NCI-H526 treated with DMSO at 0.1 percent for 48 hours (cell line): ENCODE measurements around the gene TBX4.
"Not testable (repeated sequence)": the region's sequence is repeated elsewhere in the genome, so short reads cannot be mapped to it uniquely, and the experiment has no call there.

Experiments used
- DNase-seq: peaks from one replicate; lab custom pipeline; 2025; lab: John Stamatoyannopoulos, UW

Gene TBX4

GRCh38 chr17:61498042-61498994 is 46.1 kb downstream of the TBX4 start:
- DNase-seq, result no peak

DNA sequence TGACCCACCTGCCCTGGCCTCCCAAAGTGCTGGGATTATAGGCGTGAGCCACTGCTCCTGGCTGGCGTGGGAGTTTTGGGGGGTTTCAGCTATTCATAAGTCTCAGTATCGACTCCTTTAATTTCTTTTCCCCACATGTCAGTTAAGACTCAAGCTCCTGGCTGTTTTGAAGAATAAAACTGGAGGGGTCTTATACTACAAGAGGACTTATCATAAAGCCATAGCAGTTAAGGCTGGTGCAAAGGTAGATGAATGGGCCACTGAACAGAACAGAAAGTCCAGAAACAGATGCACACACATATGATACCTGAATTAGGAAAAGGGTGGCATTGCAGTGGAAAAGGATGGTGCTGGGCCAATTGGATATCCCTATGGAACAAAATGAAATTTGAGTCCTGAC is 47.4 kb downstream of the TBX4 start:
- DNase-seq, result no peak

DNA sequence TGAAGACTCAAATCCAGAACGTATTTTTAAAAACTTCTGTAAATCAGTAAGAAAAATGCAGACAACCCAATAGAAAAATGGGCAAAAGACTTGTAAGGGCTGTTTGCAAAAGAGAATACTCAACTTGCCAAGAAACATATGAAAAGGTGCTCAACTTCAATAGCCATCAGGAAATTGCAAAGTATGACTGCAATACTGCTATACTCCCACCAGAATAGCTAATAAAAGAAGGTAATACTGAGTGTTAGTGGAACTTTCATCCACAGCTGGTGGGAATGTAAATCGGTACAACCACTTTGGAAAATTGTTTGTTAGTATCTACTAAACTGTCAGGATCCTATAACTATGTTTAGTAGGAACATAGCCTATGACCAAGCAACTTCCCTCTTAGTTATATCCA is 48.1 kb downstream of the TBX4 start:
- DNase-seq, result no peak

DNA sequence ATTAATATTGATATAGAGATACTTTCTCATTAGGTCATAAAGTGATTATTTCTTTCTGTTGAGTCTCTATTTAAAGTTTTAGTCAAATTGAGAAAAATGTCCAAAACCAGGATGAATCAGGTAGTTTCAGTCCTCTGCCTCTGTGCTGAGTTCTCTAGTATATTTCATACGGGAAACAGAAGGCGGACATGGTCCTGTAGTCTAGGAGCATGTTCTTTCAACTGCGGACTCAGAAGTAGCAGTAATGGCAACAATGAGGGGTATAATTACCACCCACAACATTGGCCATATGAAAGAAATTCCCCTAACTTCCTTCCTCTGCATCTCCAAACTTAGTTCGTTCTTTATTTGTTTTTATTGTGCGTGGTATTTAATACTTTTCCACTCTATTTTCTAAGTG is 50.1 kb downstream of the TBX4 start:
- DNase-seq, result no peak

- no peak for DNase-seq
Observed at GRCh38 chr17:61503961-61504360, 51.7 kb downstream of the TBX4 start.

GRCh38 chr17:61504697-61505096 is 52.5 kb downstream of the TBX4 start:
- DNase-seq, result no peak

DNA sequence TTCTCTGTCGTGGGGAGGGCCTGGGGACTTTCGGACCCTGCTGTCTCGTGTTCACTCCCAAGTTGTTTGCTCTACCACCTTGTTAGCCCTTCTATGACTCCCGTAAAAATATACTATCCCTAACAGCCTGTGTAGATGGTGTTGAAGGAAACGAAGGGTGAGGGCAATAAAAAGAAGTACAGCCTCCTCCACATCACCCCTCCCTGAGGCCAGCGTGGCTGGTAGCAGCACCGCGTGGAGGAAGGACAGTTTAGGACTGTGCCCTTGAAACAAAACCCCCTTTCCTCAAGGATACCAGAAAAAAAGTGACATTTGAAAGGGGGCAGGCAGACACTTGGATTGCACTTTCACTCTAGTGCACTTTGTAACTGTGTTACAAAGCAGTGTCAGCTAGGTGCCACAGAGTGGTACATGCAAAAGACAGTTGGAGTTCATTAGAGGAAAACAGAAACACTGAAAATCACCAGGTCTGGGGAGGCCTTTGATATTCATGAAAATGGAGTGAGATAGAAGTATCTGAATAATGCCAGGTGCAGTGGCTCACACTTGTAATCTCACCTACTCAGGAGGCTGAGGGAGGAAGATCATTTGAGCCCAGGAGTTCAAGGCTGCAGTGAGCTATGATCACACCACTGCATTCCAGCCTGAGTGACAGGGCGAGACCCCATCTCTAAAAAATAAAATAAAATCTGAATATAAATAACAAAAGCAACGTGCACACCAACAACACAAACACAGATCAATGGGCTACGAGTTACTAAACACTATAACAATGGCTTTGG is 53.8 kb downstream of the TBX4 start:
- no peak for DNase-seq

DNA sequence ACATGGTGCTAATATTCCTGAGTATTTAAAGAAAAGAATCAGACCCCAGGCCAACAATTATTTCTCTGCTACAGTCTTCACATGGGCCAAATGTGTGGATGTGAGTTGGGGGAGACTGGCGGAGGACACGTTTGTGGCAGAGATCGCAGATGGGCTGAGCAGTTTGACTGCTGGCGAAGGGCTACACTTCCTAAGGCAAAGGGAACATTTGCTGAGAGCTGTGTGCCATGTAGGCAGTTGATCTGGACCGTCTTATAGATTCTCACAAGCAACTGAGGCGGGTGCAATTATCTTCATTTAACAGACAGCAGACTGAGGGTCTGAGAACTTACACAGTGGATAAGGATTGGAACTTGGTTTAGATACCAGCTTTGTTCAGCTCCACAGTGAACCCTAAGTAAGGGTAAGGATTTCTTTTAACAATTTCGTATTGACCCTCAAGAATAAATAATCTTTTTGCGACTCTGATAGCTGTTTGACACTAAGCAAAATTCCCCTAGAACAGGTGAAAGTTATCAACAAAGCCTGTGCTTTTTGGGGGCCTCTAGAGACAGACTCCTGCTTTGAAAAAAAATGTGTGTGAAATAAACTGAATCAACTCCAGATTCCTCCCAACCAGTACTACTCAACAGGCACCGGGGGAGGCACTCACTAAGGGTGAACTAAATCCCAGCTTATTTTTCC is 55.3 kb downstream of the TBX4 start:
- DNase-seq, result no peak

GRCh38 chr17:61508912-61509311 is 56.7 kb downstream of the TBX4 start:
- DNase-seq, result no peak

- DNase-seq, result not testable (repeated sequence)
Observed at GRCh38 chr17:61509454-61509853, 57.2 kb downstream of the TBX4 start.

GRCh38 chr17:61510237-61510636 is 58.0 kb downstream of the TBX4 start:
- DNase-seq, result no peak

- no peak for DNase-seq
Observed at GRCh38 chr17:61510991-61511390, 58.8 kb downstream of the TBX4 start.

DNA sequence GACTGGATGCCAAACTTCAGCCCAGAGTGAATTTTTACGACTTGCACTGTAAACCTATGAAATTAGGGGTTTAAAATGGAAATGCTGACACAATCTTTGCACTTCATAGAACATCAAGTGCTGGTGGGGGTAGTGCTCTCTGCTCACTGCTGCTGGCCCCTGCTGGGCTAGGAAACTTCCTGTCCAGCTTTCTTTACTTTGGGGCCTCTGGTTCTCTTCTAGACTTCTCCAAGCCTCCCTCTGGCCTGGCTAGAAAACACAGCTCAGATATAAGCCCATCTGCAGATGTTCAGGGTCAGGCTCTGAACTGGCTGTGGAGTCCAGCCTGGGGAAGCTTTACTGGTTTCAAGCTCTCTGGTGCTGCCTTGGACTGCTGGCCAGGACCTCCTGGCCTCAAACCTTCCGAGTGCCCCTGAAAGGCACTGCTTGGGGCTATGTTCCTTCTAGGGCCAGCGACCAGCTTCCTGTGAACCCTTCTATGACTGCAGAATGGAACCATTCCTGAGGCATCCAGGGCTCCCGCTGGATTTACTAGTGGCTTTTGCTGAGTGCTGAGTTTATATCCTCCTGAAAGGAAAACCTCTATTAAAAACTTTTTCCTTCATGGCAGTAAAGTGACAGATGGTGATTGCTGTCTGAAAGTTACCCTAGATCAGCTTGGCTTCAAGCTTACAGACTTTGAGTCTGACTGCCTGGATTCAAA is 59.4 kb downstream of the TBX4 start:
- DNase-seq, result no peak

GRCh38 chr17:61514491-61514890 is 62.3 kb downstream of the TBX4 start:
- no peak for DNase-seq

GRCh38 chr17:61517265-61517664 is 65.0 kb downstream of the TBX4 start:
- DNase-seq, result no peak

DNA sequence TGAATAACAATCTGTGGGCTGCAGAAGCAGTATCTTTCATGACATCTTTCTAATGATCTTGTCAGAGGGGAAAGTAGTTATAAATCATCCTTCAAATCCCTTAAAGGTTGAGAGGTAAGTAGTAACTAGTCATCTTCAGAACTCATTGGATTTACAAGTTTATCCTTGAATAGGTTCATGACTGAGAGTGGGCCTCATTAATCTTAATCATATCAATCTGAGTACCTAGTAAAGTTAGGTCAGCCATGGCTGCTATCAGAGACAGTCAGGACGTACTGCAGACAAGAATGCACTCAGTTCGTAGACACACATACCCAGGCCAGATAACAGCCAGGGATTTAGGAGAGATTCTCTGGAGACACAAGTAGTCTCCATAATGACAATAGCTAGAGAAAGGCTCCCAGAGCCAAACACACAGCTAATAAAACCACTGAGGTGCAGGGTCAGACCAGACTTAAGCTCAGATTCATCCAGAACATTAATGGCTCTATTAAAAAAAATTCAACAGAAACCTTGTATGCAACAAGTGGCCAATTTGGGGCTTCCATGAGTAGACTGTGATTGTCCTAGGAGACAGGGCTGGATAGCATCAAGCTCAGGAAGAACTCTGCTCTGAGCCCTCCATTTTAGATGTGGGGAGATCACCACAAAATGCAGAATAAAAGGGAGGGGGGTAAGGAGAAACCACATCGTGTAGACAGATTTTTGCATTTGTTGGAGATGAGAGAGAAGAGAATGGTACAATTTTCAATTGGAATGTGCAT is 65.8 kb downstream of the TBX4 start:
- no peak for DNase-seq

DNA sequence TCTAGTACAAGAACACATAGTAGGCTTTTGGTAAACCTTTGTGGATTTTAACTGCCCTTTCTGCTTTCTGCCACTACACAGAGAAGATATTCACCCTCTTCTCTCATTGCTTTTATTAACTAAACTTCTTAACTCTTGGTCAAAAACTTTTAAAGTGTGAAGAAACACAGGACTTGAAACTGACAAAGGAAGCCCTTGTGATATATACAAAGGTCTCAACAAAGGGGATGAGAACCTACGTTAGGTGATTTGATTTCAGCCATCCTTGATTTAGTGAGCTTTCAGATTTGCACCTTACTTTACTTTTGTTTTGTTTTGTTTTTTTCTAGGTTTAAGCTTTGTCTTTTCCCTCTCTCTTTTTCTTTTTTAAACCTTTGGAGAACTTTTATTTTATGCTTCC is 66.9 kb downstream of the TBX4 start:
- no peak for DNase-seq

DNA sequence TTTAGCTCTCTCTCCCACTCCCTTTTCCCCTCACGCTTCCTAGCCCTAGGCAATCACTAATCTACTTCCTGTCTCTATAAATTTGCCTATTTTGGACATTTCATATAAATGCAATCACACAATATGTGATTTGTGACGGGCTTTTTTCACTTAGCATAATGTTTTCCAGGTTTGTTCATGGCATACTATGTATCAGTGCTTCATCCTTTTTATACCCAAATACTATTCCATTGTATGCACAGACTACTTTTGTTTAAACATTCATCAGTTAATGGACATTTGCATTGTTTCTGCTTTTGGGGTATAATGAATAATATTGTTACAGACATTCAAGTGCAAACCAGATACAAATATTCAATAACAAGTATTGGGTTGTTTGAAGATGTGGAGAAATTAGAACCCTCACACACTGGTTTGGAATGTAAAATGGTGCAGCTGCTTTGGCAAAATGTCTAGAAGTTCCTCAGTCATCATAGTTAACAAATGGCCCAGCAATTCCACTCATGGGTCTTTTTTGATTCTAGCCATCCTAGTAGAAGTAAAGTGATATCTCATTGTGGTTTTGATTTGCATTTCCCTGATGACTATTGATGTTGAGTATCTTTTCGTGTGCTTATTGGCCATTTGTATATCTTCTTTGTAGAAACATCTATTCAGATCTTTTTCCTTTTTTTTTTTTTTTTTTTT is 67.7 kb downstream of the TBX4 start:
- peak; percentile 59 for DNase-seq

DNA sequence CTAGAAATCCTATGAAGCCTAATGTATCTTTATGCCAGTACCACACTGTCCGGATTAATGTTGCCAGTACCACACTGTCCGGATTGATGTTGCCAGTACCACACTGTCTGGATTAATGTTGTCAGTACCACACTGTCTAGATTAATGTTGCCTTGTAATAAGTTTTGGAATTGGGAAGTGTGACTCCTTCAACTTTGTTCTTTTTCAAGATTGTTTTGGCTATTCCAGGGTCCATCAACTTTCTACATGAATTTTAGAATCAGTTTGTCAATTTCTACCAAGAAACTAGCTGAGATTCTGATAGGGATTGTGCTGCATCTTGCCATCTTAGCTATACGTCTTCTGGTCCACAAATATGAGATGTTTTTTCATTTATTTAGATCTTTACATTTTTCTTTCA is 68.7 kb downstream of the TBX4 start:
- no peak for DNase-seq

DNA sequence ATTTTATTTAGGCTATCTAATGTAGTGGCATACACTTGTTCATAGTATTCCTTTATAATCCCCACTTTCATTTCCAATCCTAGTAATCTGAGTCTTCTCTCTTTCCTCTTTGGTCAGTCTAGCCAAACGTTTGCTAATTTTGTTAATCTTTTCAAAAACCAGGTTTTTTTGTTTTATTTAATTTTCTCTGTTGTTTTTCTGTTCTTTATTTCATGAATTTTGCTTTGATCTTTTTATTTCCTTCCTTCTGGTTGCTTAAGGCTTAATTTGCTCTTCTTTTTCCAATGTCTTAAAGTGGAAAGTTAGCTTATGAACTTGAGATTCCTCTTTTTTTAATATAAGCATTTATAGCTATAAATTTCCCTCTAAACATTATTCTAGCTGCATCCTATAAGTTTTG is 69.9 kb downstream of the TBX4 start:
- DNase-seq, result no peak

- no peak for DNase-seq
Observed at GRCh38 chr17:61524319-61524718, 72.1 kb downstream of the TBX4 start.
